B cell (primary cell): Measurements from ENCODE around the gene FTO.

ENCODE experiments used
- CTCF ChIP-seq: fragments of 200-600 bp; IDR thresholded peaks from one replicate; pipeline ENCODE4 v1.8.0; 2022; ENCODE audit warnings: antibody characterized with exemption, mild to moderate bottlenecking
- EZH2 ChIP-seq: IDR thresholded peaks from 2 replicates; pipeline ENCODE4 v1.6.1; 2012; ENCODE audit warnings: borderline replicate concordance, low read depth, mild to moderate bottlenecking, moderate library complexity, low read length; ENCODE audit not compliant: insufficient read depth, poor library complexity, severe bottlenecking

- no peak for TF ChIP-seq CTCF
- no peak for TF ChIP-seq EZH2
Observed at GRCh38 chr16:53737552-53737951, 33.6 kb downstream of the FTO start.
